H1 (cell line): ENCODE measurements around the gene SCIMP.
"Not testable (repeated sequence)": the region's sequence is repeated elsewhere in the genome, so short reads cannot be mapped to it uniquely, and the experiment has no call there.

Experiments used
- CTCF ChIP-seq, 3 experiments: IDR thresholded peaks; 1 replicate in 2 of 3; 2 replicates in 1 of 3; pipeline versions ENCODE4 v1.5.1 to v1.6.1; 2011; ENCODE audit warnings: low read length in 3 of 3, mild to moderate bottlenecking in 3 of 3, inconsistent platforms in 2 of 3, low read depth in 1 of 3, moderate library complexity in 1 of 3; ENCODE audit not compliant: insufficient read depth in 1 of 3; ENCODE audit errors: control extremely low read depth in 1 of 3
- EGR1 ChIP-seq: IDR thresholded peaks from 2 replicates; pipeline ENCODE4 v1.6.1; 2011; ENCODE audit warnings: low read depth, low read length, borderline replicate concordance
- GABPA ChIP-seq: IDR thresholded peaks from 2 replicates; pipeline ENCODE4 v1.6.1; 2011; ENCODE audit warnings: mild to moderate bottlenecking, low read length, moderate library complexity, borderline replicate concordance; ENCODE audit not compliant: insufficient read depth
- KDM5A ChIP-seq: fragments of 200-600 bp; IDR thresholded peaks from 2 replicates; pipeline ENCODE4 v1.7.1; 2012; ENCODE audit warnings: mild to moderate bottlenecking, low read length, inconsistent platforms, mixed read lengths
- MAFK ChIP-seq: IDR thresholded peaks from 2 replicates; pipeline ENCODE4 v1.6.1; 2012; ENCODE audit warnings: low read depth, mild to moderate bottlenecking, improper control_type of control experiment, low read length
- NRF1 ChIP-seq: IDR thresholded peaks from 2 replicates; pipeline ENCODE4 v1.6.1; 2011; ENCODE audit warnings: mild to moderate bottlenecking, low read depth, low read length, improper control_type of control experiment
- POLR2A ChIP-seq, 2 experiments: IDR thresholded peaks; 1 replicate in 1 of 2; 2 replicates in 1 of 2; pipeline ENCODE4 v1.6.1; 2011; ENCODE audit warnings: low read depth in 2 of 2, low read length in 2 of 2, mild to moderate bottlenecking in 2 of 2; ENCODE audit errors: control extremely low read depth in 1 of 2
- YY1 ChIP-seq: IDR thresholded peaks from 2 replicates; pipeline ENCODE4 v1.6.1; 2011; ENCODE audit warnings: low read depth, mild to moderate bottlenecking, low read length
- TF ChIP-seq, protein P1 (sequence below): IDR thresholded peaks from 2 replicates; pipeline ENCODE4 v1.6.1; 2012; ENCODE audit warnings: inconsistent platforms
- TF ChIP-seq, protein P2 (sequence below): IDR thresholded peaks from 2 replicates; pipeline ENCODE4 v1.6.1; 2011; ENCODE audit warnings: low read length, improper control_type of control experiment

GRCh38 chr17:5239769-5240168 lies 5.1 kb upstream of the SCIMP start:
- TF ChIP-seq CTCF (IDR thresholded peaks at IDR 0.05; ENCODE audit: control extremely low read depth in 1 of 3, insufficient read depth in 1 of 3, low read depth in 1 of 3, low read length in 3 of 3); KDM5A; NRF1; YY1; EGR1; GABPA; MAFK; POLR2A (IDR thresholded peaks at IDR 0.05; ENCODE audit: control extremely low read depth in 1 of 2, low read depth in 2 of 2, low read length in 2 of 2): not testable (repeated sequence)
- TF ChIP-seq, protein P1, sequence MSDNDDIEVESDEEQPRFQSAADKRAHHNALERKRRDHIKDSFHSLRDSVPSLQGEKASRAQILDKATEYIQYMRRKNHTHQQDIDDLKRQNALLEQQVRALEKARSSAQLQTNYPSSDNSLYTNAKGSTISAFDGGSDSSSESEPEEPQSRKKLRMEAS: not testable (repeated sequence)
- TF ChIP-seq, protein P2, sequence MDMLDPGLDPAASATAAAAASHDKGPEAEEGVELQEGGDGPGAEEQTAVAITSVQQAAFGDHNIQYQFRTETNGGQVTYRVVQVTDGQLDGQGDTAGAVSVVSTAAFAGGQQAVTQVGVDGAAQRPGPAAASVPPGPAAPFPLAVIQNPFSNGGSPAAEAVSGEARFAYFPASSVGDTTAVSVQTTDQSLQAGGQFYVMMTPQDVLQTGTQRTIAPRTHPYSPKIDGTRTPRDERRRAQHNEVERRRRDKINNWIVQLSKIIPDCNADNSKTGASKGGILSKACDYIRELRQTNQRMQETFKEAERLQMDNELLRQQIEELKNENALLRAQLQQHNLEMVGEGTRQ: not testable (repeated sequence)
